ENCODE data around the gene GPR156. TPM values are rescaled to one million over a fixed set of nuclear protein-coding genes. Genes with fewer than 3 reads are reported as not detected.

Gene GPR156
- total and polyA plus RNA-seq, 12 donors, result 0.29 to 1.5 (median 0.59) TPM

DNA sequence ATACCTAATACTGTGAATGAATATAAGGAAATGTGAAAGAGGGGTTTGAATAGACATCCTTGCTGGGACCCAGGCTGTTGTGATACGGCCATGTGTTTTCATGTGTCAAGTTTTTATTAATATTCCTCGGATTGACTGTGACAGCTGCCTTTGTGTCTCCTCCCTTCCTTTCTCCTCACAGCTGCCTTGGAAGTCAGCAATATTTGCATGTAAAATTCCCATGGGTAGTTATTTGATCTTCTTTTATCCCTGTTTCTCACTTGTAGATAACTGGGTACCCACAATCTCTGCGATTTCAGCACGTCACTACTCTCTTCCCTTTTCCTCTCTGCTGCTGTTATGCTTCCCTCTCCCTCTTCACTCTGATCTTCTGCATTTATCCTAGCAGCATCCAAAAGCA, 9.4 kb downstream of the GPR156 start:
- H3K27me3 ChIP-seq, result no peaks in the 10 kb centered on the region
- TF ChIP-seq, protein P1, sequence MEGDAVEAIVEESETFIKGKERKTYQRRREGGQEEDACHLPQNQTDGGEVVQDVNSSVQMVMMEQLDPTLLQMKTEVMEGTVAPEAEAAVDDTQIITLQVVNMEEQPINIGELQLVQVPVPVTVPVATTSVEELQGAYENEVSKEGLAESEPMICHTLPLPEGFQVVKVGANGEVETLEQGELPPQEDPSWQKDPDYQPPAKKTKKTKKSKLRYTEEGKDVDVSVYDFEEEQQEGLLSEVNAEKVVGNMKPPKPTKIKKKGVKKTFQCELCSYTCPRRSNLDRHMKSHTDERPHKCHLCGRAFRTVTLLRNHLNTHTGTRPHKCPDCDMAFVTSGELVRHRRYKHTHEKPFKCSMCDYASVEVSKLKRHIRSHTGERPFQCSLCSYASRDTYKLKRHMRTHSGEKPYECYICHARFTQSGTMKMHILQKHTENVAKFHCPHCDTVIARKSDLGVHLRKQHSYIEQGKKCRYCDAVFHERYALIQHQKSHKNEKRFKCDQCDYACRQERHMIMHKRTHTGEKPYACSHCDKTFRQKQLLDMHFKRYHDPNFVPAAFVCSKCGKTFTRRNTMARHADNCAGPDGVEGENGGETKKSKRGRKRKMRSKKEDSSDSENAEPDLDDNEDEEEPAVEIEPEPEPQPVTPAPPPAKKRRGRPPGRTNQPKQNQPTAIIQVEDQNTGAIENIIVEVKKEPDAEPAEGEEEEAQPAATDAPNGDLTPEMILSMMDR (IDR thresholded peaks at IDR 0.05), result no peak
- no peak for TF ChIP-seq POLR2A (IDR thresholded peaks at IDR 0.05)
- H3K4me1 ChIP-seq (replicated peaks in 1 of 2), result no peaks in the 10 kb centered on the region
- intact Hi-C loops (cut with DNase I), result no loop called here
- no peaks in the 10 kb centered on the region for H3K36me3 ChIP-seq (replicated peaks in 1 of 2)
- H3K9me3 ChIP-seq (replicated peaks in 1 of 3), result no peaks in the 10 kb centered on the region
- H3K27ac ChIP-seq, result no peak overlapping the region
- DNase-seq, result no peak
- H3K4me3 ChIP-seq, result no peak overlapping the region
- WGBS, 4 donors, result 43 to 54% (median 50%) methylated on average over 4 of the region's 4 CpGs

DNA sequence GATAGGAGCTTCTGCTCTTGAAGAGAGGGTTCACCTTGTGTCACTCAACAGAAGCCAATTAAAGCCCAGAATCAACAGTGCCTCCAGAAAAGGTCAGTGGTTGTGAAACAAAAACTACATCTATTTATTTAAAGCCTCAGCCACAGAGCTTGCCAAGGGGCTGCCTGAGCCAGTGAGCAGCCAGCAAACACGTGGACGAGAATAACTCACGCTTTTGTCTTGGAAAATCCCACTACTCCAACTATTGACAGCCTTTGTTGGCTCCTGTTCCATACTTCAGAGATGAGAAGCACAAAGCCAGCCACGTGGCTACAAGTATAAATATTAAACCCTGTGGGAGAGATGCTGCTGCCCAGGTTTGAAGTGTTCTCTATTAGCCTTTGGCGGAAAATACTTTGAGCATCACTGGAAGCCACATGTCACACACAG, 10.3 kb downstream of the GPR156 start:
- Histone ChIP-seq H3K9me3 (replicated peaks in 1 of 3) (no peaks in the 10 kb centered on the region), H3K27ac (no peak overlapping the region), H3K4me3 (no peak overlapping the region), H3K27me3 (no peaks in the 10 kb centered on the region), H3K36me3 (replicated peaks in 1 of 2) (no peaks in the 10 kb centered on the region), H3K4me1 (replicated peaks in 1 of 2) (no peaks in the 10 kb centered on the region)
- peak in 6 of 7 donors; percentile 33 to 60 (median 41) for DNase-seq
- intact Hi-C loops (cut with DNase I), result no loop called here
- WGBS, 4 donors, result 43 to 60% (median 46%) methylated on average over 5 of the region's 5 CpGs
- TF ChIP-seq, protein P1 (IDR thresholded peaks at IDR 0.05), result no peak
- no peak for TF ChIP-seq POLR2A (IDR thresholded peaks at IDR 0.05)

GRCh38 chr3:120272286-120272685, 12.7 kb downstream of the GPR156 start:
- no peak for TF ChIP-seq POLR2A (IDR thresholded peaks at IDR 0.05)
- TF ChIP-seq, protein P1 (IDR thresholded peaks at IDR 0.05), result no peak
- no peaks in the 10 kb centered on the region for H3K36me3 ChIP-seq (replicated peaks in 1 of 2)
- H3K4me3 ChIP-seq, result no peak overlapping the region
- intact Hi-C loops (cut with DNase I), result no loop called here
- 67 to 84% (median 78%) methylated on average over 1 of the region's 1 CpG for WGBS, 4 donors
- H3K27ac ChIP-seq, result no peak overlapping the region
- H3K4me1 ChIP-seq (replicated peaks in 1 of 2), result no peaks in the 10 kb centered on the region
- no peaks in the 10 kb centered on the region for H3K9me3 ChIP-seq (replicated peaks in 1 of 3)
- no peak for DNase-seq
- H3K27me3 ChIP-seq, result no peaks in the 10 kb centered on the region

GRCh38 chr3:120265989-120266388, 19.0 kb downstream of the GPR156 start:
- intact Hi-C loops (cut with DNase I), result no loop called here
- no peak overlapping the region for H3K27ac ChIP-seq
- H3K4me1 ChIP-seq (replicated peaks in 1 of 2), result no peaks in the 10 kb centered on the region
- TF ChIP-seq, protein P1 (IDR thresholded peaks at IDR 0.05), result no peak
- TF ChIP-seq POLR2A (IDR thresholded peaks at IDR 0.05), result no peak
- no peaks in the 10 kb centered on the region for H3K36me3 ChIP-seq (replicated peaks in 1 of 2)
- 74 to 93% (median 89%) methylated on average over 5 of the region's 5 CpGs for WGBS, 4 donors
- no peak for DNase-seq
- no peaks in the 10 kb centered on the region for H3K9me3 ChIP-seq (replicated peaks in 1 of 3)
- H3K4me3 ChIP-seq, result no peak overlapping the region
- H3K27me3 ChIP-seq, result no peaks in the 10 kb centered on the region

Data from adrenal gland (tissue), 12 donors.